GM19452 (cell line): ENCODE measurements around the gene ALKBH8.
A peak's percentile ranks its signal among the peaks of the same experiment; 100 is the strongest.
"Not testable (repeated sequence)": the region's sequence is repeated elsewhere in the genome, so short reads cannot be mapped to it uniquely, and the experiment has no call there.

Source experiments
- ATAC-seq: cut with Tn5 transposase; IDR thresholded peaks from one replicate; pipeline ENCODE4 v1.9.1; 2021; ENCODE audit not compliant: unreplicated experiment

ALKBH8 gene

GRCh38 chr11:107579169-107579568, 13.6 kb upstream of the ALKBH8 start:
- not testable (repeated sequence) for ATAC-seq

DNA sequence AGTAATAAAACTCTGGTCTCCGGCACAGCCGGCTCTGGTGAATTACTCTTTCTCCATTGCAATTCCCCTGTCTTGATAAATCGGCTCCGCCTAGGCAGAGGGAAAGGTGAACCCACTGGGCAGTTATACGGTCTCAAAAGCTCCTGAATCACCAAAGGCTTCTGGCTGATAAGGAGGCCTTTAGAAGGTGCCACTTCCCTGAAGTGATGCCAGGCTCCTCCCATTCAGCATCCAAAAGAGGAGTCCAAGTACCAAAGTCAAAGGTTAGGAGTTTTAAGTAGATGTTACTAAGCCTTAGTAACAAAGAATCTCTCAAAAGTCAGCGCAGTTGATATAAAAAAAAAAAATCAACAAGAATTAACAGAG, 11.8 kb upstream of the ALKBH8 start:
- ATAC-seq, result no peak

DNA sequence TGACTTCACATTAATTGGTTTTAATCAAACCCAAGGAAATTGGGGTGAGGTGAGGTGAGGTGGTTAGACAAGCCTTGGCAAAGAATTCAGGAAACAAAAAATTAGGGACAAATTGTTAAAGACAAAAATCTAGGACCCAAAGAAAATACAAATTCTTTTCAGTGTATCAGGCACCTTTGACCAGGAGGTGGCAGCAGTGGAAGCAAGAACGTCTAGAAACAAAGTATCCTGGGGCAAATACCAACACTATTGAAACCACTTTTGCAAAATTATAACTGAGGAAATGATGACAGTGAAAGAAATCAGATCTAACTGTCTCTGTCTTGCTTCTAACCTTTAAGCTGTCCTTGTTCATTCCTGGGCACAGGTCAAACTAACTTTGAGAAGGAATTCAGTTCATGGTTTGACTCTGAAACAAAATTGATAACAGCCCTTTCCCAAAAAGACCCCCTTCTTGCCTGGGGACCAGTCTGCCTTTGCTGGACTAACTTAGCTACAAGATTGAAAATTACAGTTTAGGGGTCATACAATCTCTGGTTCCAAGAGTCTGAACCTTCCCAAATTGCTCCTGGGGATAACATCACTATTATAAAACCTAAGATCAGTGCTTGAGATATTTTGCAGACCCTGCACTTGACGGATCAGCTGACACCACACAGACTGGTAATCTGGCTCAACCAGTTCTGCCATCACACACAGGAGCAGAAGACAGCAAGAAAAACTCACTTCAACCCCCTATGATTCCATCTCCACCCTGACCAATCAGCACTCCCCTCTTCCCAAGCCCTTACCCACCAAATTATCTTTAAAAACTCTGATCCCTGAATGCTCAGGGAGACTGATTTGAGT, 11.2 kb upstream of the ALKBH8 start:
- ATAC-seq, result not testable (repeated sequence)

- no peak for ATAC-seq
These were observed 7.9 kb upstream of the ALKBH8 start for GRCh38 chr11:107573438-107573837.

DNA sequence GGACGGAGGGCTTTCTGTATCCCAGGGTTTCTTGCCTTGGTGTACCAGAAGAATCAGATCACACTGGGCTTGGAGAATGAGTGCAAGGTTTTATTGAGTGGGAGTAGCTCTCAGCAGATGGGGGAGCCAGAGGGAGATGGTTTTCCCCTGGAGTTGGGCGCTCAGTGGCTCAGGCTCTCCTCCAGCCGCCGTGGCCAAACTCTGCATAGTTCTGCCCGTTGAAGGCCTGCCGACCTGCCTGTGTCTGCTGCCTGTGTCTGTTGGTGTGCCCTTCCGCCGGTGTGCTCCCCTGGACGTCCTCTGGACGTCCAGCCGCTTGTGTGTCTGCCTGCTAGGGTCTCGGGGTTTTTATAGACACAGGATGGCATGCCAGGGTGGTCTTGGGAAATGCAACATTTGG, 4.5 kb upstream of the ALKBH8 start:
- ATAC-seq, result no peak

DNA sequence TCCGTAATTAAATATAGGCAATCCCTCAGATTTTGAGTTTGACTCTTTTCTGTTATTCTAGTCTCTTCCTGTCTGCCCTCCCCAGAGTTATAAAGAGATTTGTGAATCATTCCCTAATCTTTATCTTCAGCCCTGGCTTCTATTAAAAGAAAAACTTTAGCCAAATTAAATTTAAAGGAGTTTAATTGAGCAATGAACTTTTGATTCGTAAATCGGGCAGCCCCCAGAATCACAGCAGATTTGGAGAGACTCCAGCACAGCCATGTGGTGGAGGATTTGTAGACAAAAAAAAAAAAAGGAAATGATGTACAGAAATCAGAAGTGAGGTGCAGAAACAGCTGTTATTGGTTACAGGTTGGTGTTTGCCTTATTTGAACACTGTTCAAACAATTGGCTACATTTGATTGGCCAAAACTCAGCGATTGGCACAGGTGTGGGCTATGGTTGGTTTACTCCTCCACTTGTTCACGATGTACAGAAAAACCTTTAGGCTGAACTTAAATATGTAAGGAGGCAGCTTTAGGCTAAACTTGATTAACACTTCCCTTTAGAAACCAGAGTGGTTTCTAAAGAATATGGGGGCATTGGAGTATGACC, 2.3 kb upstream of the ALKBH8 start:
- ATAC-seq, result no peak

DNA sequence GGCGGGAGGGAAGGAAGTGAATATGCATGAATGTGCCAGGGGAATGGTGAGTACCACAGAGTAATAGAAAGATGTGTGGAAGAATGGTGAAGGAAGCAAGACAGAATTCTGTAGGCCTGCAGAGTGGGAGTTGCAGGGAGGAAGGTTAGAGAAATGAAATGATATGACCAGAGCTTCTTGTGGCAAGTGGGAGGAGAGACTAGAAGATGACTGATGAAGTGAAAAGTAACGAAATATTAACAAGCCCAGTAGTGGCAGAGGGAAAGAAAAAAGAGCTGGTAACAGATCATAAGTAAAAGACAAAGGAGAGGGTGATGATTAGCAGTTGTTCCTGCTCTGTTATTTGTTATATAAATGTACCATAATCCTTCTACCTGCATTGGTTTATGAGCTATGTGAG, 1.0 kb upstream of the ALKBH8 start:
- no peak for ATAC-seq

GRCh38 chr11:107565955-107566501, 493 bp upstream of the ALKBH8 start:
- ATAC-seq, result peak; percentile 1

DNA sequence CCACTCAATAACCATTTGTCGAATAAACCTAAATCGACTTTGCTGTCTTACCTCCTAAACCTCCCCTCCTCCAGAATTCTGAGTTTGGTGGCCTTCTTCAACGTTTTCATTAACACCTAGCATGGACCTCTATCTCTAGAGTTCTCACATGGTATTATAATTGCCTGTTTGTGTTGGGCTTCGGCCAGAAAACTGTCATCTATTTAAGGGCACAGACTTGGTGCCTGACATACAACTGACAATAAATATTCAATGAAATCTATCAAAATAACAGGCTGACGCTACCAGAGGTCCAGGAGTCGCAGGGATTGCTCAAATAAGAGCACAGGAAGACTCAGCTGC, 687 bp downstream of the ALKBH8 start:
- ATAC-seq, result peak; percentile 19

DNA sequence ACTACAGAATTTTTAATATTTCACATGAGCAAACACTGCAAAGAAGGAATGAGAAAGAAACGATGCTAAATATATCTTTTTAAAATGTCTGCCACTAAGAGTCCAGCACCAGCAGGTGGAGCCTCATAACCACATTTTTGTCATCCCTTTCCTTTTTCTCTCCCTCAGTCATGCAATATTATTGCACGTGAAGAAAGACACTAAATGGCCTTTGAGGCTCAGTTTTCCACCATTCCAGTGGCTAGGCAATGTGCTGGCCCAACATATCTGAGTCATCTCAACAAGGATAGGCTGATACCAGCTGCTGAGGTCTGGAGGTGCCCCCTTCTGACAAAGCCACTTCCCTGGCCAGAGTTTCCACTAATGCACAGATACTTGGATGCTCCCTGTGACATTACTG, 1.8 kb downstream of the ALKBH8 start:
- peak; percentile 26 for ATAC-seq

DNA sequence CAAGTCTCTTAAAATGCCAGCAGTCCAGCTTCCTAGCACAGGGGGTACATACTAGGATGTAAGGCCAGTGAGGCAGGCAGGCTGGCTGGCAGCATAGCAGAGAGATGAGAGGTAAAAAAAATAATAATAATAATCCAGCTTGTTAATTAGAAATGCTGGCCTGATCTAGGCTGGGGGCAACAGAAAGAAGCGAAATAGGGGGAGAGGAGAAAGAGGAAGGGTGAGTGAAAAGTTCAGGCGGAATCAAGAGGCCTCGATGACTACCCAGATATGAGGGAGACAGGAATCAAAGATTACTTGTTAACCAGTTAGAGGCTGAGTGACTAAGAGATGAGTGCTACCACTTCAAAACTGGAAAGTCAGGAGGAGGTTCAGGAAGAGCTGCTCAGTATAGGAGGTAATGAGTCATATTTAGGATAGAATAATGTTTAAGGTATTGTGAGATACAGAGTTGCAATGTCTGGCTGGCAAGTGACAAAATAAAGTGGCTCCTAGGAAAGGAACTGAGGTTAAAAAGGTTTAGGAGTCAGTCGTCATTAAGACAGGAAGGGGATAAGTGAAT, 2.8 kb downstream of the ALKBH8 start:
- no peak for ATAC-seq

DNA sequence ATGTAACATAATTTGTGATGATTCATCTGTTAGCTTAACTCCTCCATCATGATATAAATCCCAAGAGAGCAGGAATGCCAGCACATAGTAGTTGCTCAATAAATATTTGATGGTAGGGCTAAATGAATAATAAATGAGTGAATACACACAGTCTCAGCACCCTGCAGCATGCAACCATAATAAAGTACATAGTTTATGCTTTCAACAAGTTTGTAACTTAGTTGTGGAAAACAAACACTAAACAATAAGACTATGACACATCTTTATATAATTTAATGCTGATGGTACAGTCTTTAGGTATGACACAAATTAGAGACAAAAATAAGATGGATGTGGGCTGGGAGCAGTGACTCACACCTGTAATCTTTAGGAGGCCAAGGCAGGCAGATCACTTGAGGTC, 3.8 kb downstream of the ALKBH8 start:
- no peak for ATAC-seq

GRCh38 chr11:107550304-107550703, 15.2 kb downstream of the ALKBH8 start:
- ATAC-seq, result no peak

- no peak for ATAC-seq
These were observed 15.6 kb downstream of the ALKBH8 start for GRCh38 chr11:107549954-107550285.

GRCh38 chr11:107549253-107549953, 16.1 kb downstream of the ALKBH8 start:
- ATAC-seq, result no peak

DNA sequence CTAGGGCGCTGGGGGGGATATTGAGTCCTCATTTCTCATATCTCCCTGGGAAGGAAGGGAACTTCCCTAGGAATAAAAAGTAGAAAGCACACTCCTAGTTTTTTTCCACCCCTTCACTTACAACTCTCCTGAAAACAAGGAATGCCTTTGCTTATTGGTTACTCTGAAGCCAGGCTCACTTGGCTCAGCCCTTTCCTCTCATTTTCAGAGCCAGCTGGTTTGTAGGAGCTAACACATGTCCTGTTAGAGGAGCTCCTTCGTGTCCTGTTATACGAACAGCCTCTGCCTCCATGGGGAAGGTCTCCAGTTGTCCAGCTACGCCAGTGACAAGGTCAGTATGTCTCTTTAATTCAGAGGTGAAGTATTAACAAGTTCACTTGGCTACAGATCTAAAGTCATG, 17.6 kb downstream of the ALKBH8 start:
- no peak for ATAC-seq

GRCh38 chr11:107545101-107545514, 20.4 kb downstream of the ALKBH8 start:
- no peak for ATAC-seq

GRCh38 chr11:107538821-107539220, 26.7 kb downstream of the ALKBH8 start:
- ATAC-seq, result no peak

- ATAC-seq, result no peak
These were observed 27.3 kb downstream of the ALKBH8 start for GRCh38 chr11:107538239-107538638.

DNA sequence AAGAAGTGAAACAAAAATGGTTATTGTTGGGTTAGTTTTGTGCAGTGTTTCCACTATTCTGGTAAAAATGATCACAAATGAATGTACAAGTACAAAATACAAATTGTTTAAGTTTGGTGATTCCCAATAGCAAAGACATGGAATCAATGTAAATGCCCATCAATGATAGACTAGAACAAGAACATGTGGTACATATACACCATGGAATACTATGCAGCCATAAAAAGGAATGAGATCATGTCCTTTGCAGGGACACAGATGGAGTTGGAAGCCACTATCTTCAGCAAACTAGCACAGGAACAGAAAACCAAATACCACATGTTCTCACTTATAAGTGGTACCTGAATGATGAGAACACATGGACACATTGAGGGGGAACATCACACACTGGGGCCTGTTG, 28.4 kb downstream of the ALKBH8 start:
- not testable (repeated sequence) for ATAC-seq

- ATAC-seq, result no peak
These were observed 39.3 kb downstream of the ALKBH8 start for GRCh38 chr11:107526197-107526596.

DNA sequence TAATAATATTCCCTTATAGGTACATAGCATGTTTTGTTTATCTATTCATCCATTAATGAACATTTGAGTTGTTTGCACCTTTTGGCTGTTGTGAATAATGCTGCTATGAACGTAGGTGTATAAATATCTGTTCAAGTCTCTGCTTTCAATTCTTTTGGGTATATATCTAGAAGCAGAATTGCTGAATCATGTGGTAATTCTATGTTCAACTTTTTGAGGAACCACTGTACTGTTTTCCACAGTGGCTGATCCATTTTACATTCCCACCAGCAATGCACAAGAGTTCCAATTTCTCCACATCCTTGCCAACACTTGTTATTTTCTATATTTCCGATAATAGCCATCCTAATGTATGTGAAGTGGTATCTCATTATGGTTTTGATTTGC, 56.7 kb downstream of the ALKBH8 start:
- ATAC-seq, result no peak
